Stimulated activated naive CD8-positive, alpha-beta T cell treated with anti-CD3 and anti-CD28 coated beads, Interleukin-15, amount 100 ng/mL, for 72 hours (primary cell): ENCODE results near the gene RRP1B.

Experiments used
- ATAC-seq: fragments of 150-1000 bp; cut with Tn5 transposase; 2 replicates; pipeline ENCODE4 v1.10.0; 2021; ENCODE audit warnings: mild to moderate bottlenecking, moderate library complexity
- DNase-seq, 2 donors: peaks; one replicate each; pipeline ENCODE4 v3.0.0; 2021 to 2022
- H3K27ac Mint-ChIP-seq, 2 donors: one replicate each; pipeline ENCODE4 v1.8.0; 2022; ENCODE audit warnings: mild to moderate bottlenecking in 2 of 2, mixed read lengths in 2 of 2, moderate library complexity in 2 of 2
- H3K27me3 Mint-ChIP-seq: one replicate; pipeline ENCODE4 v1.8.0; 2022; ENCODE audit warnings: mixed read lengths
- H3K4me1 Mint-ChIP-seq: one replicate; pipeline ENCODE4 v1.8.0; 2022; ENCODE audit warnings: mild to moderate bottlenecking, mixed read lengths
- H3K4me3 Mint-ChIP-seq, 2 donors: one replicate each; pipeline ENCODE4 v1.8.0; 2022; ENCODE audit warnings: mild to moderate bottlenecking in 2 of 2, mixed read lengths in 2 of 2, moderate library complexity in 1 of 2
- H3K9me3 Mint-ChIP-seq, 2 donors: one replicate each; pipeline ENCODE4 v1.8.0; 2022; ENCODE audit warnings: mixed read lengths in 2 of 2

RRP1B gene

GRCh38 chr21:43652616-43653015 lies 6.7 kb upstream of the RRP1B start:
- H3K27ac Mint-ChIP-seq: peak overlapping the region in 1 of 2 donors; percentile 49
- H3K27me3 Mint-ChIP-seq: peaks cover 10% of the 10 kb centered on the region
- DNase-seq (no peak), ATAC-seq (no peak)
- peaks cover 6% of the 10 kb centered on the region for H3K4me1 Mint-ChIP-seq
- no peak overlapping the region for H3K4me3 Mint-ChIP-seq
- no peaks in the 10 kb centered on the region for H3K9me3 Mint-ChIP-seq

GRCh38 chr21:43653626-43654025 lies 5.7 kb upstream of the RRP1B start:
- H3K27me3 Mint-ChIP-seq: peaks cover under 1% of the 10 kb centered on the region
- H3K27ac Mint-ChIP-seq: no peak overlapping the region
- H3K4me3 Mint-ChIP-seq: no peak overlapping the region
- no peak for ATAC-seq
- peaks cover 11% of the 10 kb centered on the region for H3K4me1 Mint-ChIP-seq
- DNase-seq: no peak
- H3K9me3 Mint-ChIP-seq: no peaks in the 10 kb centered on the region

- Mint-ChIP-seq H3K4me3 (no peak overlapping the region), H3K9me3 (no peaks in the 10 kb centered on the region), H3K27ac (no peak overlapping the region), H3K27me3 (no peaks in the 10 kb centered on the region), H3K4me1 (peaks cover 19% of the 10 kb centered on the region)
- no peak for DNase-seq
- no peak for ATAC-seq
Measured at GRCh38 chr21:43654806-43655489, 4.4 kb upstream of the RRP1B start.

GRCh38 chr21:43657355-43658087 lies 1.8 kb upstream of the RRP1B start:
- DNase-seq (no peak), ATAC-seq (no peak)
- Mint-ChIP-seq H3K27me3 (no peaks in the 10 kb centered on the region), H3K27ac (peak overlapping the region in 1 of 2 donors; percentile 10), H3K4me3 (peak overlapping the region; percentile 23 to 48), H3K4me1 (peaks cover 44% of the 10 kb centered on the region), H3K9me3 (no peaks in the 10 kb centered on the region)

- H3K27me3 Mint-ChIP-seq: no peaks in the 10 kb centered on the region
- no peak for DNase-seq
- peaks cover 51% of the 10 kb centered on the region for H3K4me1 Mint-ChIP-seq
- H3K9me3 Mint-ChIP-seq: no peaks in the 10 kb centered on the region
- H3K27ac Mint-ChIP-seq: no peak overlapping the region
- no peak for ATAC-seq
- peak overlapping the region in 1 of 2 donors; percentile 48 for H3K4me3 Mint-ChIP-seq
Measured at GRCh38 chr21:43658088-43658741, 1.1 kb upstream of the RRP1B start.

- Mint-ChIP-seq H3K27me3 (no peaks in the 10 kb centered on the region), H3K4me1 (peaks cover 55% of the 10 kb centered on the region), H3K9me3 (no peaks in the 10 kb centered on the region), H3K4me3 (peak overlapping the region; percentile 85 to 90), H3K27ac (peak overlapping the region in 1 of 2 donors; percentile 68)
- DNase-seq (no peak), ATAC-seq (no peak)
Measured at GRCh38 chr21:43658769-43659135, 608 bp upstream of the RRP1B start.

GRCh38 chr21:43662286-43662685 lies 2.9 kb downstream of the RRP1B start:
- peak overlapping the region in 1 of 2 donors; percentile 54 for H3K27ac Mint-ChIP-seq
- no peak overlapping the region for H3K4me3 Mint-ChIP-seq
- no peaks in the 10 kb centered on the region for H3K27me3 Mint-ChIP-seq
- peaks cover 0 to 4% of the 10 kb centered on the region in 2 donors for H3K9me3 Mint-ChIP-seq
- H3K4me1 Mint-ChIP-seq: peaks cover 85% of the 10 kb centered on the region
- DNase-seq (no peak), ATAC-seq (no peak)

- peaks cover 82% of the 10 kb centered on the region for H3K4me1 Mint-ChIP-seq
- H3K27me3 Mint-ChIP-seq: no peaks in the 10 kb centered on the region
- H3K9me3 Mint-ChIP-seq: peaks cover 0 to 4% of the 10 kb centered on the region in 2 donors
- H3K27ac Mint-ChIP-seq: no peak overlapping the region
- H3K4me3 Mint-ChIP-seq: no peak overlapping the region
- no peak for DNase-seq
- ATAC-seq: no peak
Measured at GRCh38 chr21:43663033-43663432, 3.7 kb downstream of the RRP1B start.

- DNase-seq: no peak
- H3K4me1 Mint-ChIP-seq: peaks cover 74% of the 10 kb centered on the region
Measured at GRCh38 chr21:43664358-43664757, 5.0 kb downstream of the RRP1B start.

GRCh38 chr21:43665879-43666278 lies 6.5 kb downstream of the RRP1B start:
- peak overlapping the region in 1 of 2 donors; percentile 49 for H3K27ac Mint-ChIP-seq
- H3K4me1 Mint-ChIP-seq: peaks cover 72% of the 10 kb centered on the region
- H3K27me3 Mint-ChIP-seq: no peaks in the 10 kb centered on the region
- no peak overlapping the region for H3K4me3 Mint-ChIP-seq
- peaks cover 0 to 4% of the 10 kb centered on the region in 2 donors for H3K9me3 Mint-ChIP-seq
- DNase-seq (no peak), ATAC-seq (no peak)

More at GRCh38 chr21:43664358-43664757, 5.0 kb downstream of the RRP1B start:
- ATAC-seq: no peak
- no peaks in the 10 kb centered on the region for H3K27me3 Mint-ChIP-seq
- peaks cover 0 to 4% of the 10 kb centered on the region in 2 donors for H3K9me3 Mint-ChIP-seq
- peak overlapping the region; percentile 42 to 86 for H3K27ac Mint-ChIP-seq
- H3K4me3 Mint-ChIP-seq: no peak overlapping the region

- Mint-ChIP-seq H3K9me3 (peaks cover 0 to 4% of the 10 kb centered on the region in 2 donors), H3K4me3 (no peak overlapping the region), H3K4me1 (peaks cover 57% of the 10 kb centered on the region), H3K27me3 (no peaks in the 10 kb centered on the region), H3K27ac (peak overlapping the region; percentile 74 to 87)
- ATAC-seq (peak; percentile 82), DNase-seq (no peak)
Measured at GRCh38 chr21:43667191-43667904, 8.0 kb downstream of the RRP1B start.

GRCh38 chr21:43669828-43670605 lies 10.7 kb downstream of the RRP1B start:
- Mint-ChIP-seq H3K27ac (peak overlapping the region; percentile 19 to 63), H3K9me3 (peaks cover 0 to 4% of the 10 kb centered on the region in 2 donors), H3K4me3 (no peak overlapping the region), H3K27me3 (no peaks in the 10 kb centered on the region), H3K4me1 (peaks cover 32% of the 10 kb centered on the region)
- DNase-seq (no peak), ATAC-seq (no peak)

- H3K9me3 Mint-ChIP-seq: no peaks in the 10 kb centered on the region
- no peaks in the 10 kb centered on the region for H3K4me1 Mint-ChIP-seq
- no peak for ATAC-seq
- no peak overlapping the region for H3K27ac Mint-ChIP-seq
- H3K27me3 Mint-ChIP-seq: no peaks in the 10 kb centered on the region
- no peak overlapping the region for H3K4me3 Mint-ChIP-seq
- DNase-seq: no peak
Measured at GRCh38 chr21:43675871-43676270, 16.5 kb downstream of the RRP1B start.

- no peak for ATAC-seq
- Mint-ChIP-seq H3K27me3 (no peaks in the 10 kb centered on the region), H3K27ac (peak overlapping the region in 1 of 2 donors; percentile 54), H3K4me3 (no peak overlapping the region), H3K9me3 (no peaks in the 10 kb centered on the region), H3K4me1 (no peaks in the 10 kb centered on the region)
- DNase-seq: no peak
Measured at GRCh38 chr21:43676391-43676790, 17.0 kb downstream of the RRP1B start.

- H3K4me1 Mint-ChIP-seq: no peaks in the 10 kb centered on the region
- H3K4me3 Mint-ChIP-seq: no peak overlapping the region
- no peak for ATAC-seq
- no peaks in the 10 kb centered on the region for H3K9me3 Mint-ChIP-seq
- no peak for DNase-seq
- peak overlapping the region in 1 of 2 donors; percentile 5 for H3K27ac Mint-ChIP-seq
- H3K27me3 Mint-ChIP-seq: no peaks in the 10 kb centered on the region
Measured at GRCh38 chr21:43679951-43680350, 20.6 kb downstream of the RRP1B start.
